Common myeloid progenitor, CD34-positive (primary cell): ENCODE measurements around the gene ALX3.

Experiments used
- CTCF ChIA-PET: fragments of 350-600 bp; sonication (Branson Sonifier 250); formaldehyde crosslinking; loops from one replicate; lab custom pipeline; 2021; ENCODE audit warnings: antibody characterized with exemption; lab: Charles Lee
- POLR2A ChIA-PET: fragments of 350-600 bp; sonication (Branson Sonifier 250); formaldehyde crosslinking; loops from one replicate; lab custom pipeline; 2021; ENCODE audit warnings: antibody characterized with exemption; lab: Charles Lee
- DNase-seq, 3 donors: peaks; one replicate each; pipeline versions ENCODE4 v3.0.0 to v3.0.0-alpha.2; 2013
- H3K27ac ChIP-seq, 2 experiments: 1 replicate in 1 of 2; 2 replicates in 1 of 2; pipeline ENCODE4 v1.7.0; 2013; ENCODE audit warnings: inconsistent platforms in 2 of 2, low read length in 2 of 2, mild to moderate bottlenecking in 2 of 2, low read depth in 1 of 2, moderate library complexity in 1 of 2; ENCODE audit not compliant: severe bottlenecking in 2 of 2, insufficient read depth in 1 of 2, poor library complexity in 1 of 2
- H3K27me3 ChIP-seq, 5 experiments: replicated peaks in 2 of 5; 1 replicate in 3 of 5; 2 replicates in 2 of 5; pipeline versions ENCODE4 v1.6.1 to v1.7.0; 2013; ENCODE audit warnings: low read length in 4 of 5, mild to moderate bottlenecking in 2 of 5, moderate library complexity in 2 of 5, inconsistent platforms in 1 of 5; ENCODE audit not compliant: insufficient read depth in 5 of 5, control insufficient read depth in 4 of 5
- H3K36me3 ChIP-seq, 4 experiments: 1 replicate in 2 of 4; 2 replicates in 2 of 4; pipeline versions ENCODE4 v1.6.1 to v1.7.0; 2013; ENCODE audit warnings: low read length in 3 of 4, control low read depth in 1 of 4, mild to moderate bottlenecking in 1 of 4; ENCODE audit not compliant: control insufficient read depth in 4 of 4, insufficient read depth in 4 of 4
- H3K4me1 ChIP-seq, 4 experiments: 1 replicate in 3 of 4; 2 replicates in 1 of 4; pipeline versions ENCODE4 v1.6.1 to v1.7.1; 2013; ENCODE audit warnings: low read length in 3 of 4, mild to moderate bottlenecking in 3 of 4, control low read depth in 1 of 4, inconsistent platforms in 1 of 4, moderate library complexity in 1 of 4; ENCODE audit not compliant: control insufficient read depth in 4 of 4, insufficient read depth in 4 of 4; ENCODE audit errors: control extremely low read depth in 1 of 4
- H3K4me3 ChIP-seq, 7 experiments: 1 replicate in 4 of 7; 2 replicates in 3 of 7; pipeline versions ENCODE4 v1.5.1 to v1.7.0; 2013; ENCODE audit warnings: mild to moderate bottlenecking in 7 of 7, low read length in 6 of 7, moderate library complexity in 6 of 7, inconsistent platforms in 2 of 7, low read depth in 2 of 7, control low read depth in 1 of 7; ENCODE audit not compliant: insufficient read depth in 4 of 7, control insufficient read depth in 1 of 7; ENCODE audit errors: extremely low read depth in 1 of 7
- H3K9me3 ChIP-seq, 5 experiments: 1 replicate in 4 of 5; 2 replicates in 1 of 5; pipeline versions ENCODE4 v1.6.1 to v1.7.1; 2013; ENCODE audit warnings: low read length in 4 of 5, mild to moderate bottlenecking in 2 of 5, inconsistent platforms in 1 of 5, low read depth in 1 of 5, moderate library complexity in 1 of 5; ENCODE audit not compliant: control insufficient read depth in 4 of 5, insufficient read depth in 2 of 5; ENCODE audit errors: control extremely low read depth in 1 of 5
- WGBS: methylation state at CpG from one replicate; pipeline ENCODE4 v1.1.5; 2013; ENCODE audit not compliant: insufficient coverage; 5-methylcytosine and 5-hydroxymethylcytosine counted together

Gene ALX3

DNA sequence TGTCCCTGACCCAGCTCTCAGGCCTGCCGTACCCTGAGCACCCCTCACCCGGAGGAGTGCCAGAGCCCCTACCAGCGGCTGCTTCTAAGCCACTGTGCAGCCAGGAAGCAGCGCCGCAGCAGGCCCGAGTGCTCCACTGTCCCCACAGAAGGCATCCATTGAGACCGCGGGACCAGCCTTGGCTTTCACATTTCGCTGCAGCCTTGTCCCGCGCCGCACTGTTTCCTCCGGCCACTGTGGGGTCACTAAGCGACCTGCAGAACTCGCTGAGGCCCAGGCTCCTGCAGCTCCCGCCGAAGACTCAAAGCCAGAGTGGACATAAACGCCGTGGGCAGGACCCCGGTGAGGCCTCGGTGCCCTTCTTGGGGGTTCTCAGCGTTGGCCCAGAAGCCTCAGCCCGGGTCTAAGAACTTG, 3.0 kb downstream of the ALX3 start:
- ChIA-PET POLR2A (no interaction called here), CTCF (interaction anchor here (1.8 to 6.7 kb wide), 4 partner anchors 10 to 37 kb away, joined by 8 to 44 read pairs (median 28); no protein-coding TSS in a partner anchor)
- no peak for DNase-seq
- Histone ChIP-seq H3K9me3 (no peaks in the 10 kb centered on the region), H3K27ac (no peak overlapping the region), H3K27me3 (peaks cover 1 to 75% (median 45%) of the 10 kb centered on the region in 5 experiments), H3K4me1 (peaks cover 0 to 36% (median 22%) of the 10 kb centered on the region in 4 experiments), H3K4me3 (peak overlapping the region in 1 of 7 experiments; percentile 19), H3K36me3 (peaks cover 0 to 2% (median 0%) of the 10 kb centered on the region in 4 experiments)
- WGBS, result 31% methylated on average over 23 of the region's 23 CpGs

DNA sequence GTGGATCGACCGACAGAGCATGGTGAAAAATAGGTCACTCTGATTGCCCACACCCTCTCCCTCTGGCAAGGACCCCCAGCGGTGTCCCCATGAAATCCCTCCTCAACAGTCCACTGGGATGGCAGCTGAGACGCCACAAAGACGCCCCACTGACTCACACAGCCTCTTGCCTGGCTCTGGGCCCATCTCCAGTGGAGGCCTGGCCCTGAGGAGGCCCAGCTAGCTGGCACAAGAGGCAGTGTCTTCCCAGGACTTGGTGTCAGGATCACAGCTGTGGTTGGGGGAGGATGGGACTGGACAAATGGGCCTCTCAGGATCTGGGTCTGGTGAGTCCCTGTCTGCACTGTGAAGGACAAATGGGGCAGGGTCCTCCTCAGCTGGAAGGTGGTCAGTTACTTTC, 4.6 kb downstream of the ALX3 start:
- H3K4me3 ChIP-seq, result no peak overlapping the region
- H3K27ac ChIP-seq, result no peak overlapping the region
- no peaks in the 10 kb centered on the region for H3K9me3 ChIP-seq
- peaks cover 0 to 7% (median under 1%) of the 10 kb centered on the region in 4 experiments for H3K36me3 ChIP-seq
- ChIA-PET POLR2A (interaction anchor here (1.5 kb wide), 1 partner anchor 8 kb away, joined by 5 read pairs; no protein-coding TSS in a partner anchor), CTCF (interaction anchor here (0.7 to 6.7 kb wide), 12 partner anchors 8 to 51 kb away, joined by 3 to 44 read pairs (median 4); partner anchors contain the start of gene STRIP1)
- WGBS, result 93% methylated on average over 5 of the region's 5 CpGs
- H3K4me1 ChIP-seq, result peaks cover 0 to 32% (median 22%) of the 10 kb centered on the region in 4 experiments
- no peak for DNase-seq
- H3K27me3 ChIP-seq, result peaks cover 0 to 59% (median 32%) of the 10 kb centered on the region in 5 experiments

GRCh38 chr1:110064576-110065337, 5.7 kb downstream of the ALX3 start:
- Histone ChIP-seq H3K27ac (no peak overlapping the region), H3K4me3 (no peak overlapping the region), H3K27me3 (peaks cover 0 to 48% (median 30%) of the 10 kb centered on the region in 5 experiments), H3K4me1 (peaks cover 0 to 24% (median 19%) of the 10 kb centered on the region in 4 experiments), H3K9me3 (no peaks in the 10 kb centered on the region), H3K36me3 (peaks cover 0 to 7% (median 5%) of the 10 kb centered on the region in 4 experiments)
- ChIA-PET CTCF (interaction anchor here (1.0 to 6.7 kb wide), 7 partner anchors 10 to 52 kb away, joined by 3 to 44 read pairs (median 7); partner anchors contain the start of gene STRIP1), POLR2A (no interaction called here)
- 87% methylated on average over 10 of the region's 18 CpGs for WGBS
- no peak for DNase-seq

GRCh38 chr1:110063781-110064180, 6.7 kb downstream of the ALX3 start:
- peaks cover 0 to 12% (median 10%) of the 10 kb centered on the region in 4 experiments for H3K36me3 ChIP-seq
- peaks cover 0 to 14% (median 10%) of the 10 kb centered on the region in 4 experiments for H3K4me1 ChIP-seq
- no peaks in the 10 kb centered on the region for H3K9me3 ChIP-seq
- no peak for DNase-seq
- peaks cover 0 to 39% (median 21%) of the 10 kb centered on the region in 5 experiments for H3K27me3 ChIP-seq
- WGBS, result 33% methylated on average over 3 of the region's 4 CpGs
- H3K4me3 ChIP-seq, result no peak overlapping the region
- ChIA-PET CTCF (interaction anchor here (1.5 to 6.7 kb wide), 5 partner anchors 10 to 53 kb away, joined by 3 to 44 read pairs (median 18); no protein-coding TSS in a partner anchor), POLR2A (no interaction called here)
- no peak overlapping the region for H3K27ac ChIP-seq

DNA sequence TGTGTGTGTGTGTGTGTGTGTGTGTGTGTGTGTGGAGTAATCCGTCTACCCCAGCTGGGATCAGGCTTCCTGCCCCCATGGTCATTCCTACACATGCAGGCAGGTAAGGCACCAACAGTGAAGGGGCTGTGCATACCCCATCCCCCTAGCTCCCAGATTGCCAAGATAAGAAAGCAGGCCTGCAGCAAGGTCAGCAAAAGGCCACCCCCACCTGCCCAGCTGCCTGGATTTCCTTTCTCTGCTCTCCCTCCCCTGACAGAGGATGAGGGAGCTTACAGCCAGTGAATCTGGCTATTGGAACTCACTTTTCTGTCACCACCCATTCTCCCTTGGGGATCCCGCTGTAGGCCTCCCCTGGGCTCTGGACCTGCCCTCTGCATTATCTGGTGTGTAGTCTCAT, 7.9 kb downstream of the ALX3 start:
- H3K4me1 ChIP-seq, result peaks cover 0 to 2% (median 0%) of the 10 kb centered on the region in 4 experiments
- POLR2A ChIA-PET, result no interaction called here
- CTCF ChIA-PET, result interaction anchor here (0.7 to 6.7 kb wide), 9 partner anchors 8 to 72 kb away, joined by 3 to 44 read pairs (median 7); no protein-coding TSS in a partner anchor
- DNase-seq, result no peak
- no peaks in the 10 kb centered on the region for H3K9me3 ChIP-seq
- 75% methylated on average over 1 of the region's 2 CpGs for WGBS
- H3K27me3 ChIP-seq, result peaks cover 0 to 27% (median 14%) of the 10 kb centered on the region in 5 experiments
- peaks cover 0 to 22% (median 15%) of the 10 kb centered on the region in 4 experiments for H3K36me3 ChIP-seq
- H3K27ac ChIP-seq, result no peak overlapping the region
- H3K4me3 ChIP-seq, result no peak overlapping the region

GRCh38 chr1:110061341-110061740, 9.1 kb downstream of the ALX3 start:
- no peak for DNase-seq
- WGBS, result 92% methylated on average over 9 of the region's 10 CpGs
- peaks cover 4 to 34% (median 26%) of the 10 kb centered on the region in 4 experiments for H3K36me3 ChIP-seq
- no peaks in the 10 kb centered on the region for H3K4me1 ChIP-seq
- H3K27ac ChIP-seq, result no peak overlapping the region
- CTCF ChIA-PET, result interaction anchor here (1.4 to 6.7 kb wide), 9 partner anchors 10 to 44 kb away, joined by 7 to 44 read pairs (median 9); partner anchors contain the start of gene STRIP1
- H3K4me3 ChIP-seq, result no peak overlapping the region
- POLR2A ChIA-PET, result no interaction called here
- no peaks in the 10 kb centered on the region for H3K9me3 ChIP-seq
- peaks cover 0 to 15% (median 6%) of the 10 kb centered on the region in 5 experiments for H3K27me3 ChIP-seq
